ENCODE results near the gene POLR2E. TPM values are rescaled to one million over a fixed set of nuclear protein-coding genes. Genes with fewer than 3 reads are reported as not detected.
A peak's percentile ranks its signal among the peaks of the same experiment; 100 is the strongest.

The POLR2E gene
- total RNA-seq, 1 experiment from 2014 or later = 279 TPM

DNA sequence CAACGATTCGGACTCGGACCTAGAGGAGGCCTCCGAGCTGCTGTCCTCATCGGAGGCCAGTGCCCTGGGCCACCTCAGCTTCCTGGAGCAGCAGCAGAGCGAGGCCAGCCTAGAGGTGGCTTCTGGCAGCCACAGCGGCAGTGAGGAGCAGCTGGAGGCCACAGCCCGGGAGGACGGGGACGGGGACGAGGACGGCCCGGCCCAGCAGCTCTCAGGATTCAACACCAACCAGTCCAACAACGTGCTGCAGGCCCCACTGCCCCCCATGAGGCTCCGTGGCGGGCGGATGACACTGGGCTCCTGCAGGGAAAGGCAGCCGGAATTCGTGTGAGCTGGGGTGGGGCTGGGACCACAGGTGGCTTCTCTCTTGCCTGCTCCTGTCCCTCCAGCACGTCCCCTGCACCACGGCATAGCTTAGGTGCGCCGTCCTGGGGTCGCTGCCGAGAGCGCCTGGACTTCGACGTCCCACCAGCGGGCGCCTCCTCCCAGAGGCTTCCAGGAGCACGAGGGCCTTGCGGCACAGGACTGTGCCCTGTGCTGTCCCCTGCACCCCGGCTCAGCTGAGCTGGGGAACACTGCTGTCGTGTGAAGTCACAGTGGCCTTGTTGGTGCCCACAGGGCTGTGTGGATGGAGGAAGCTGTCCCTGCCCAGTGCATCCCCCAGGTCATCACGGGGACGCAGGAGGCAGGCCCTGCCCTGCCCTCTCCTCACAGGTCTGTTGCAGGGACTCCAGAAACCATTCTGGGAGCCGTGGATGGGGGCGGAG is 9.3 kb downstream of the POLR2E start:
- H3K9me3 ChIP-seq (ENCODE audit: control insufficient read depth, insufficient read depth, low read depth, low read length) = no peaks in the 10 kb centered on the region
- POLR2A ChIA-PET = interaction anchor here (0.6 to 0.8 kb wide), 2 partner anchors 15 to 135 kb away, joined by 3 to 4 read pairs; no protein-coding TSS in a partner anchor
- BruUV-seq (replicated peaks) = no TSS peak
- TF ChIP-seq, protein P1, sequence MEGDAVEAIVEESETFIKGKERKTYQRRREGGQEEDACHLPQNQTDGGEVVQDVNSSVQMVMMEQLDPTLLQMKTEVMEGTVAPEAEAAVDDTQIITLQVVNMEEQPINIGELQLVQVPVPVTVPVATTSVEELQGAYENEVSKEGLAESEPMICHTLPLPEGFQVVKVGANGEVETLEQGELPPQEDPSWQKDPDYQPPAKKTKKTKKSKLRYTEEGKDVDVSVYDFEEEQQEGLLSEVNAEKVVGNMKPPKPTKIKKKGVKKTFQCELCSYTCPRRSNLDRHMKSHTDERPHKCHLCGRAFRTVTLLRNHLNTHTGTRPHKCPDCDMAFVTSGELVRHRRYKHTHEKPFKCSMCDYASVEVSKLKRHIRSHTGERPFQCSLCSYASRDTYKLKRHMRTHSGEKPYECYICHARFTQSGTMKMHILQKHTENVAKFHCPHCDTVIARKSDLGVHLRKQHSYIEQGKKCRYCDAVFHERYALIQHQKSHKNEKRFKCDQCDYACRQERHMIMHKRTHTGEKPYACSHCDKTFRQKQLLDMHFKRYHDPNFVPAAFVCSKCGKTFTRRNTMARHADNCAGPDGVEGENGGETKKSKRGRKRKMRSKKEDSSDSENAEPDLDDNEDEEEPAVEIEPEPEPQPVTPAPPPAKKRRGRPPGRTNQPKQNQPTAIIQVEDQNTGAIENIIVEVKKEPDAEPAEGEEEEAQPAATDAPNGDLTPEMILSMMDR (IDR thresholded peaks at IDR 0.05) = no peak
- 0 out of 2 replicates have a peak, but pooled peaks have one; percentile 26 for TF ChIP-seq POLR2AphosphoS5 (IDR thresholded peaks at IDR 0.05; ENCODE audit: low read depth, low read length)
- TF ChIP-seq, protein P2, sequence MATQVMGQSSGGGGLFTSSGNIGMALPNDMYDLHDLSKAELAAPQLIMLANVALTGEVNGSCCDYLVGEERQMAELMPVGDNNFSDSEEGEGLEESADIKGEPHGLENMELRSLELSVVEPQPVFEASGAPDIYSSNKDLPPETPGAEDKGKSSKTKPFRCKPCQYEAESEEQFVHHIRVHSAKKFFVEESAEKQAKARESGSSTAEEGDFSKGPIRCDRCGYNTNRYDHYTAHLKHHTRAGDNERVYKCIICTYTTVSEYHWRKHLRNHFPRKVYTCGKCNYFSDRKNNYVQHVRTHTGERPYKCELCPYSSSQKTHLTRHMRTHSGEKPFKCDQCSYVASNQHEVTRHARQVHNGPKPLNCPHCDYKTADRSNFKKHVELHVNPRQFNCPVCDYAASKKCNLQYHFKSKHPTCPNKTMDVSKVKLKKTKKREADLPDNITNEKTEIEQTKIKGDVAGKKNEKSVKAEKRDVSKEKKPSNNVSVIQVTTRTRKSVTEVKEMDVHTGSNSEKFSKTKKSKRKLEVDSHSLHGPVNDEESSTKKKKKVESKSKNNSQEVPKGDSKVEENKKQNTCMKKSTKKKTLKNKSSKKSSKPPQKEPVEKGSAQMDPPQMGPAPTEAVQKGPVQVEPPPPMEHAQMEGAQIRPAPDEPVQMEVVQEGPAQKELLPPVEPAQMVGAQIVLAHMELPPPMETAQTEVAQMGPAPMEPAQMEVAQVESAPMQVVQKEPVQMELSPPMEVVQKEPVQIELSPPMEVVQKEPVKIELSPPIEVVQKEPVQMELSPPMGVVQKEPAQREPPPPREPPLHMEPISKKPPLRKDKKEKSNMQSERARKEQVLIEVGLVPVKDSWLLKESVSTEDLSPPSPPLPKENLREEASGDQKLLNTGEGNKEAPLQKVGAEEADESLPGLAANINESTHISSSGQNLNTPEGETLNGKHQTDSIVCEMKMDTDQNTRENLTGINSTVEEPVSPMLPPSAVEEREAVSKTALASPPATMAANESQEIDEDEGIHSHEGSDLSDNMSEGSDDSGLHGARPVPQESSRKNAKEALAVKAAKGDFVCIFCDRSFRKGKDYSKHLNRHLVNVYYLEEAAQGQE (IDR thresholded peaks at IDR 0.05; ENCODE audit: insufficient read depth in 1 of 2, low read depth in 2 of 2, low read length in 1 of 2) = no peak
- DNase-seq (ENCODE audit: low read depth, low spot score) (no peak), ATAC-seq (peak; percentile 11)
- H3K27ac ChIP-seq (ENCODE audit: low read length) = no peak overlapping the region
- CTCF ChIA-PET = no interaction called here
- H3K4me3 ChIP-seq (ENCODE audit: low read depth in 2 of 2, low read length in 2 of 2) = no peak overlapping the region
- H3K27me3 ChIP-seq (ENCODE audit: control insufficient read depth, insufficient read depth, low read length) = no peaks in the 10 kb centered on the region
- no peaks in the 10 kb centered on the region; the same call in 1 of the 2 replicates for H3K4me1 ChIP-seq (ENCODE audit: control insufficient read depth, insufficient read depth, low read length)
- no peaks in the 10 kb centered on the region for H3K36me3 ChIP-seq (ENCODE audit: control insufficient read depth, insufficient read depth, low read length)
- in situ Hi-C loops (cut with HindIII; ENCODE audit: low pct_unique_long_range_greater_than_20kb, low sequenced_read_pairs) (no loop called here), intact Hi-C loops (cut with micrococcal nuclease; ENCODE audit: unreplicated experiment) (no loop called here)

DNA sequence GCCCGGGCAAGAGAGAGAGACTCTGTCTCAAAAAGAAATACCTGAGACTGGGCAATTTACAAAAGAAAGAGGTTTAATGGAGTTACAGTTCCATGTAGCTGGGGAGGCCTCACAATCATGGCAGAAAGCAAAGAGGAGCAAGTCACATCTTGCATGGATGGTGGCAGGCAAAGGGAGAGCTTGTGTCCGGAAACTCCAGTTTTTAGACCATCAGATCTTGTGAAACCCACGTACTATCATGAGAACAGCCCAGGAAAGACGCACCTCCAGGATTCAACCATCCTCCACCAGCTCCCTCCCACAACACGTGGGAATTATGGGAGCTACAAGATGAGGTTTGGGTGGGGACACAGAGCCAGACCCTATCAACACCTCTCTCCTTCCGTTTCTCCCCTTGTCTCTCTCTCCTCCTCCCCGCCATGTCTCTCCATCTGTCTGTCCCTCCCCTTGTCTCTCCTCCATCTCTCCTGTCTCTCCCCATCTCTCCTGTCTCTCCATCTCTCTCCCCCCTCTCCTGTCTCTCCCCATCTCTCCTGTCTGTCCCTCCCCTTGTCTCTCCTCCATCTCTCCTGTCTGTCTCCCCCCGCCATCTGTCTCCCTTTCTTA is 10.0 kb downstream of the POLR2E start:
- BruUV-seq (replicated peaks) = TSS peak; percentile 65
- intact Hi-C loops (cut with micrococcal nuclease; ENCODE audit: unreplicated experiment) = no loop called here
- Histone ChIP-seq H3K4me1 (ENCODE audit: control insufficient read depth, insufficient read depth, low read length) (no peaks in the 10 kb centered on the region; the same call in 1 of the 2 replicates), H3K4me3 (ENCODE audit: low read depth in 2 of 2, low read length in 2 of 2) (no peak overlapping the region), H3K27ac (ENCODE audit: low read length) (no peak overlapping the region), H3K9me3 (ENCODE audit: control insufficient read depth, insufficient read depth, low read depth, low read length) (no peaks in the 10 kb centered on the region), H3K27me3 (ENCODE audit: control insufficient read depth, insufficient read depth, low read length) (no peaks in the 10 kb centered on the region), H3K36me3 (ENCODE audit: control insufficient read depth, insufficient read depth, low read length) (no peaks in the 10 kb centered on the region)
- no peak for ATAC-seq
- TF ChIP-seq POLR2AphosphoS5 (IDR thresholded peaks at IDR 0.05; ENCODE audit: low read depth, low read length) = peak; percentile 44; the same call in 1 of the 2 replicates
- no peak for TF ChIP-seq SIN3A (IDR thresholded peaks at IDR 0.05; ENCODE audit: borderline replicate concordance, insufficient read depth, low read depth, low read length)
- no peak for TF ChIP-seq TCF7L2 (IDR thresholded peaks at IDR 0.05; ENCODE audit: low read depth, low read length)
- TF ChIP-seq, protein P2 (IDR thresholded peaks at IDR 0.05; ENCODE audit: insufficient read depth in 1 of 2, low read depth in 2 of 2, low read length in 1 of 2) = no peak
- ChIA-PET CTCF (no interaction called here), POLR2A (no interaction called here)
- in situ Hi-C loops (cut with HindIII; ENCODE audit: low pct_unique_long_range_greater_than_20kb, low sequenced_read_pairs) = no loop called here
- no peak for DNase-seq (ENCODE audit: low read depth, low spot score)

Data from Panc1 (cell line).